Adrenal gland (tissue), 12 donors: ENCODE results near the gene TMEM134. TPM values are rescaled to one million over a fixed set of nuclear protein-coding genes. Genes with fewer than 3 reads are reported as not detected.

Source experiments
- DNase-seq, 7 donors: peaks; one replicate each; pipeline ENCODE4 v3.0.0-alpha.2; 2019 to 2020
- H3K27ac ChIP-seq, 5 donors: fragments of 200-600 bp; sonication (generic) in 4 of 5; 1 replicate in 3 of 5; 2 replicates in 2 of 5; pipeline versions ENCODE4 v1.5.1 to v1.8.0; 2016 to 2020; ENCODE audit warnings: mild to moderate bottlenecking in 1 of 5
- H3K27me3 ChIP-seq: fragments of 200-600 bp; 2 replicates; pipeline ENCODE4 v1.8.0; 2021
- H3K36me3 ChIP-seq, 2 donors: fragments of 200-600 bp; replicated peaks in 1 of 2; 1 replicate in 1 of 2; 2 replicates in 1 of 2; pipeline versions ENCODE4 v1.5.1 to v1.8.0; 2018 to 2022
- H3K4me1 ChIP-seq, 2 donors: fragments of 200-600 bp; replicated peaks in 1 of 2; 1 replicate in 1 of 2; 2 replicates in 1 of 2; pipeline versions ENCODE4 v1.5.1 to v1.8.0; 2018 to 2021
- H3K4me3 ChIP-seq, 4 donors: fragments of 200-600 bp; sonication (generic) in 3 of 4; one replicate each; pipeline ENCODE4 v1.5.1; 2016 to 2018
- H3K9me3 ChIP-seq, 3 donors: fragments of 200-600 bp; sonication (generic) in 1 of 3; replicated peaks in 1 of 3; 1 replicate in 2 of 3; 2 replicates in 1 of 3; pipeline versions ENCODE4 v1.5.1 to v1.8.0; 2016 to 2021
- POLR2A ChIP-seq, 2 donors: fragments of 450-650 bp; IDR thresholded peaks; one replicate each; pipeline ENCODE4 v1.6.1; 2017; ENCODE audit warnings: antibody characterized with exemption in 2 of 2, mild to moderate bottlenecking in 2 of 2, moderate library complexity in 1 of 2
- WGBS, 4 donors: extraction: QIAGEN DNeasy Blood & Tissue Kit in 2 of 4; methylation state at CpG; one replicate each; pipeline versions ENCODE4 v1.1.5 to v1.1.7; 2013 to 2017; 5-methylcytosine and 5-hydroxymethylcytosine counted together
- intact Hi-C, 2 donors: fragments of 100-400 bp; cut with DNase I; formaldehyde crosslinking; loops; one replicate each; pipeline versions ENCODE4 v1.14.1 to v1.15.0; 2022 to 2023
- microRNA-seq, 3 donors: library from miRNA; unstranded; fragments of <30 nt; microRNA quantifications; one replicate each; pipeline ENCODE4, GENCODE V29; 2017 to 2020
- polyA plus RNA-seq, 3 donors: library from polyadenylated mRNA; stranded (reverse); fragments of 200-250 nt in 2 of 3; fragments of 350-450 nt in 1 of 3; fragmentation: Illumina TruSeq in 1 of 3; extraction: RNeasy Lipid Tissue Mini Kit (QIAGEN cat#74804) in 1 of 3; gene quantifications; one replicate each; pipeline ENCODE4 v1.2.3, GENCODE V29; 2013 to 2014
- small RNA-seq, 2 donors: library from RNA; depleted of rRNA; stranded (forward); fragments of <200 nt; gene quantifications; one replicate each; pipeline ENCODE3, GENCODE V24; 2016
- total RNA-seq, 9 donors: library from RNA; depleted of rRNA in 4 of 9; stranded (reverse); fragments of >200 nt in 4 of 9; fragments of 120-200 nt in 1 of 9; fragmentation: NEBNext Ultra II Directional in 1 of 9; extraction: Animal tissue kit (Norgen Biotek cat#: 25700) in 1 of 9; gene quantifications; one replicate each; pipeline versions ENCODE4 v1.1.0 to v1.2.4, GENCODE V29; 2013 to 2023
- TF ChIP-seq, protein P1 (sequence below), 6 experiments: fragments of 450-650 bp in 4 of 6; fragments of 200-600 bp in 2 of 6; sonication (generic) in 1 of 6; IDR thresholded peaks; 1 replicate in 5 of 6; 2 replicates in 1 of 6; pipeline versions ENCODE4 v1.5.1 to v1.8.0; 2016 to 2021; ENCODE audit warnings: antibody characterized with exemption in 6 of 6, mild to moderate bottlenecking in 2 of 6, moderate library complexity in 1 of 6
- donor health status: healthy with polysubstance abuse.
- donor health status: Bipolar disorder and iron deficiency.
- donor health status: DM: yes; HTN: yes; CAD: no.
- donor health status: DM: no; HTN: no; CAD: no.
- donor health status: DM: no; HTN: no; CAD: no.
- donor health status: DM: yes; HTN: yes; CAD: no.

TMEM134 gene
- total and polyA plus RNA-seq, 12 donors: 15.5 to 257 (median 98.0) TPM

DNA sequence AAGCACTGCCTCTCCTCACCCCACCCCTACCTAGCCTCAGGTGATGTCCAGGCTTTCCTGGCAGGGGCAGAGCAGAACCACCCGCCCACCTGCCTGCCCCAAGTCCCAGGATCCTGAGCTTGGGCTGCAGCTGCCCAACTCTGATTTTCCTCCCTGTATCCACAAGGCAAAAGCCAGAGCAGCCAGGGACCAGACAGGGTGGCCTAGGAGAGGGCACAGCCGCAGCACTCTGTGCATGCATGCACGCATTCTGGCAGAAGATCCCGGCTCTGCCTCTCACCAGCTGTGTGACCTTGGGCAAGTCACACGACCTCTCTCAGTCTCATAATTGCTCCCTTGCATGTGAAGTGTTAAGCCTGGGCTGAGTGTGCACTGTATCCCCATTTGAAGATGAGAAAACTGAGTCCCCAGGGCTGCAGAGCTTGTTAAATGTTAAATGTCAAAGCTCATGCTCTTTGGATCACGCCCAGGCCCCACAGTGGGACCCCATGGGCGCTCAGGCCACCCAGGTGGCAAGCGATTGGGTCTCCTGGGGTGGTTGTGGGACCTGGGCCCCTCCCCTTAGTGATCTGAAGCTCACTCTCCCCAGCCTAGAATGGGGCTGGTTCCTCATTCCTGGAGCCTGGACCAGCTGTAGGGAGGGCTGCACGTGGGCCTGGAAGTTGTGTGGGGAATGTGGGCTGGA is 56.4 kb downstream of the TMEM134 start:
- Histone ChIP-seq H3K4me1 (peaks cover 4 to 9% of the 10 kb centered on the region in 2 donors), H3K36me3 (no peaks in the 10 kb centered on the region), H3K27ac (no peak overlapping the region), H3K9me3 (no peaks in the 10 kb centered on the region), H3K4me3 (no peak overlapping the region), H3K27me3 (peaks cover 39% of the 10 kb centered on the region)
- 49 to 63% (median 51%) methylated on average over 5 to 9 of the region's 9 CpGs for WGBS, 4 donors
- no peak for DNase-seq
- intact Hi-C loops: no loop called here
- no peak for TF ChIP-seq POLR2A (IDR thresholded peaks at IDR 0.05)
- TF ChIP-seq, protein P1, sequence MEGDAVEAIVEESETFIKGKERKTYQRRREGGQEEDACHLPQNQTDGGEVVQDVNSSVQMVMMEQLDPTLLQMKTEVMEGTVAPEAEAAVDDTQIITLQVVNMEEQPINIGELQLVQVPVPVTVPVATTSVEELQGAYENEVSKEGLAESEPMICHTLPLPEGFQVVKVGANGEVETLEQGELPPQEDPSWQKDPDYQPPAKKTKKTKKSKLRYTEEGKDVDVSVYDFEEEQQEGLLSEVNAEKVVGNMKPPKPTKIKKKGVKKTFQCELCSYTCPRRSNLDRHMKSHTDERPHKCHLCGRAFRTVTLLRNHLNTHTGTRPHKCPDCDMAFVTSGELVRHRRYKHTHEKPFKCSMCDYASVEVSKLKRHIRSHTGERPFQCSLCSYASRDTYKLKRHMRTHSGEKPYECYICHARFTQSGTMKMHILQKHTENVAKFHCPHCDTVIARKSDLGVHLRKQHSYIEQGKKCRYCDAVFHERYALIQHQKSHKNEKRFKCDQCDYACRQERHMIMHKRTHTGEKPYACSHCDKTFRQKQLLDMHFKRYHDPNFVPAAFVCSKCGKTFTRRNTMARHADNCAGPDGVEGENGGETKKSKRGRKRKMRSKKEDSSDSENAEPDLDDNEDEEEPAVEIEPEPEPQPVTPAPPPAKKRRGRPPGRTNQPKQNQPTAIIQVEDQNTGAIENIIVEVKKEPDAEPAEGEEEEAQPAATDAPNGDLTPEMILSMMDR (IDR thresholded peaks at IDR 0.05): no peak

DNA sequence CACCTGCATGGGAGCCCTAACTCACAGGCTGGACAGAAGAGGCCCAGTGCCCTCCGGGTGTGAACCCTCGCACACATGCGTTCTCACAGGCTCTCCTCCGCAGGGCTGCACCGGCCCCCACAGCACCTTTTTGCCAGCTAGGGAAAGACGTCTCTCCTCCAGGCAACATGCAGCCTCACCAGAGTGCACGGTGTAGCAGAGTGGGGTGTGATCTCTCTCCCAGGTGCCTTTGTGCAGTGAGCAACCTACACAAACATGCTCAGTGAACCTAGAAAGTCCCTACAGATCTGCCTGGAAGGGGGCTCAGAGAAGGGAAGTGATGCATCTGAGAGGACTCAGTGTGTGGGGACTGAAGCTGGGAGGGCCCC is 57.3 kb downstream of the TMEM134 start:
- 33 to 77% (median 66%) methylated on average over 1 to 7 of the region's 7 CpGs for WGBS, 4 donors
- no peaks in the 10 kb centered on the region for H3K9me3 ChIP-seq
- no peaks in the 10 kb centered on the region for H3K36me3 ChIP-seq
- peaks cover 4 to 9% of the 10 kb centered on the region in 2 donors for H3K4me1 ChIP-seq
- intact Hi-C loops: no loop called here
- no peak overlapping the region for H3K27ac ChIP-seq
- no peak for DNase-seq
- H3K4me3 ChIP-seq: no peak overlapping the region
- H3K27me3 ChIP-seq: peaks cover 39% of the 10 kb centered on the region
- TF ChIP-seq, protein P1 (IDR thresholded peaks at IDR 0.05): no peak
- TF ChIP-seq POLR2A (IDR thresholded peaks at IDR 0.05): no peak

Small RNA genes within 50 kb of the gene (microRNA-seq; reads per million reads assigned to microRNA genes)
- gene MIR6752: 0 to 0.85 (median 0.76) reads per million in 3 donors

Small RNA genes within 50 kb of the gene (small RNA-seq; reads per million reads assigned to genes)
- gene MIR6752: 0 reads per million in 2 donors

Other genes with a start within 250 kb of the TMEM134 start
- 10 to 100 TPM; 32.2 to 73.7 (median 59.0) TPM for gene GRK2, start 202.8 kb downstream of the TMEM134 start, total RNA-seq
- 100 to 1,000 TPM in 1 of 3 donors, 10 to 100 TPM in 2; 26.4 to 159 (median 71.3) TPM for gene GRK2, start 202.8 kb downstream of the TMEM134 start, polyA plus RNA-seq
- gene ANKRD13D, start 179.9 kb downstream of the TMEM134 start, total RNA-seq: 10 to 100 TPM in 8 of 9 donors, 1 to 10 TPM in 1; 9.2 to 52.9 (median 38.6) TPM
- 100 to 1,000 TPM in 1 of 3 donors, 10 to 100 TPM in 1, 1 to 10 TPM in 1; 8.7 to 205 (median 99.8) TPM for gene ANKRD13D, start 179.9 kb downstream of the TMEM134 start, polyA plus RNA-seq
- 10 to 100 TPM in 8 of 9 donors, 1 to 10 TPM in 1; 5.7 to 31.2 (median 25.0) TPM for gene SSH3, start 165.7 kb downstream of the TMEM134 start, total RNA-seq
- gene SSH3, start 165.7 kb downstream of the TMEM134 start, polyA plus RNA-seq: 10 to 100 TPM in 2 of 3 donors, 1 to 10 TPM in 1; 4.2 to 35.2 (median 21.8) TPM
- 100 to 1,000 TPM in 4 of 9 donors, 10 to 100 TPM in 5; 60.5 to 166 (median 89.8) TPM for gene POLD4, start 115.7 kb downstream of the TMEM134 start, total RNA-seq
- gene POLD4, start 115.7 kb downstream of the TMEM134 start, polyA plus RNA-seq: 100 to 1,000 TPM in 2 of 3 donors, 10 to 100 TPM in 1; 13.0 to 130 (median 110) TPM
- 10 to 100 TPM in 1 of 9 donors, 1 to 10 TPM in 5, under 1 TPM in 3; 0.17 to 11.7 (median 2.9) TPM for gene CLCF1, start 95.7 kb downstream of the TMEM134 start, total RNA-seq
- 10 to 100 TPM in 1 of 3 donors, 1 to 10 TPM in 2; 2.8 to 16.1 (median 5.6) TPM for gene CLCF1, start 95.7 kb downstream of the TMEM134 start, polyA plus RNA-seq
- 10 to 100 TPM in 7 of 9 donors, 1 to 10 TPM in 2; 7.6 to 29.0 (median 13.1) TPM for gene RAD9A, start 77.3 kb downstream of the TMEM134 start, total RNA-seq
- 10 to 100 TPM in 2 of 3 donors, 1 to 10 TPM in 1; 5.4 to 57.7 (median 36.2) TPM for gene RAD9A, start 77.3 kb downstream of the TMEM134 start, polyA plus RNA-seq
- gene PPP1CA, start 67.4 kb downstream of the TMEM134 start, total RNA-seq: 100 to 1,000 TPM; 126 to 289 (median 168) TPM
- gene PPP1CA, start 67.4 kb downstream of the TMEM134 start, polyA plus RNA-seq: 100 to 1,000 TPM; 105 to 140 (median 116) TPM
- 1 to 10 TPM in 6 of 9 donors, under 1 TPM in 2, not detected in 1; 0.28 to 9.1 (median 3.6) TPM for gene TBC1D10C, start 65.2 kb downstream of the TMEM134 start, total RNA-seq
- gene TBC1D10C, start 65.2 kb downstream of the TMEM134 start, polyA plus RNA-seq: 10 to 100 TPM in 1 of 3 donors, 1 to 10 TPM in 1, under 1 TPM in 1; 0.35 to 16.5 (median 4.6) TPM
- under 1 TPM in 8 of 9 donors, not detected in 1; 0.10 to 0.80 (median 0.30) TPM for gene CARNS1, start 53.6 kb downstream of the TMEM134 start, total RNA-seq
- under 1 TPM; 0.37 to 0.56 (median 0.51) TPM for gene CARNS1, start 53.6 kb downstream of the TMEM134 start, polyA plus RNA-seq
- 10 to 100 TPM; 37.4 to 96.6 (median 47.0) TPM for gene RPS6KB2, start 40.8 kb downstream of the TMEM134 start, total RNA-seq
- 100 to 1,000 TPM in 1 of 3 donors, 10 to 100 TPM in 2; 36.6 to 111 (median 78.6) TPM for gene RPS6KB2, start 40.8 kb downstream of the TMEM134 start, polyA plus RNA-seq
- 1 to 10 TPM; 1.2 to 7.5 (median 3.9) TPM for gene PTPRCAP, start 31.6 kb downstream of the TMEM134 start, total RNA-seq
- gene PTPRCAP, start 31.6 kb downstream of the TMEM134 start, polyA plus RNA-seq: 10 to 100 TPM in 1 of 3 donors, 1 to 10 TPM in 1, under 1 TPM in 1; 0.57 to 13.4 (median 8.0) TPM
- 100 to 1,000 TPM in 5 of 9 donors, 10 to 100 TPM in 4; 65.1 to 142 (median 102) TPM for gene CORO1B, start 25.8 kb downstream of the TMEM134 start, total RNA-seq
- 100 to 1,000 TPM in 2 of 3 donors, 10 to 100 TPM in 1; 28.9 to 159 (median 141) TPM for gene CORO1B, start 25.8 kb downstream of the TMEM134 start, polyA plus RNA-seq
- gene GPR152, start 16.5 kb downstream of the TMEM134 start, total RNA-seq: under 1 TPM in 1 of 9 donors, not detected in 8; 0.18 TPM
- not detected for gene GPR152, start 16.5 kb downstream of the TMEM134 start, polyA plus RNA-seq
- 1 to 10 TPM in 5 of 9 donors, under 1 TPM in 3, not detected in 1; 0.28 to 3.8 (median 1.5) TPM for gene CABP4, start 13.9 kb downstream of the TMEM134 start, total RNA-seq
- 1 to 10 TPM in 2 of 3 donors, under 1 TPM in 1; 0.31 to 2.1 (median 1.1) TPM for gene CABP4, start 13.9 kb downstream of the TMEM134 start, polyA plus RNA-seq
- gene AIP, start 13.8 kb upstream of the TMEM134 start, total RNA-seq: 100 to 1,000 TPM in 2 of 9 donors, 10 to 100 TPM in 7; 62.0 to 114 (median 74.1) TPM
- 100 to 1,000 TPM in 2 of 3 donors, 10 to 100 TPM in 1; 35.3 to 152 (median 119) TPM for gene AIP, start 13.8 kb upstream of the TMEM134 start, polyA plus RNA-seq
- gene PITPNM1, start 36.1 kb upstream of the TMEM134 start, total RNA-seq: 100 to 1,000 TPM in 1 of 9 donors, 10 to 100 TPM in 8; 16.4 to 146 (median 45.1) TPM
- gene PITPNM1, start 36.1 kb upstream of the TMEM134 start, polyA plus RNA-seq: 10 to 100 TPM; 42.6 to 70.9 (median 62.1) TPM
- gene CDK2AP2, start 38.9 kb upstream of the TMEM134 start, total RNA-seq: 100 to 1,000 TPM in 1 of 9 donors, 10 to 100 TPM in 8; 34.0 to 218 (median 50.4) TPM
- 100 to 1,000 TPM in 1 of 3 donors, 10 to 100 TPM in 2; 55.4 to 110 (median 85.6) TPM for gene CDK2AP2, start 38.9 kb upstream of the TMEM134 start, polyA plus RNA-seq
- gene CABP2, start 54.2 kb upstream of the TMEM134 start, total RNA-seq: not detected
- gene CABP2, start 54.2 kb upstream of the TMEM134 start, polyA plus RNA-seq: not detected
- gene GSTP1, start 114.6 kb upstream of the TMEM134 start, total RNA-seq: 1,000 to 10,000 TPM in 1 of 9 donors, 100 to 1,000 TPM in 8; 332 to 1,325 (median 444) TPM
- 100 to 1,000 TPM; 267 to 762 (median 466) TPM for gene GSTP1, start 114.6 kb upstream of the TMEM134 start, polyA plus RNA-seq
- gene NDUFV1, start 137.7 kb upstream of the TMEM134 start, total RNA-seq: 100 to 1,000 TPM; 176 to 439 (median 297) TPM
- 100 to 1,000 TPM in 2 of 3 donors, 10 to 100 TPM in 1; 84.2 to 231 (median 227) TPM for gene NDUFV1, start 137.7 kb upstream of the TMEM134 start, polyA plus RNA-seq
- gene NUDT8, start 160.7 kb upstream of the TMEM134 start, total RNA-seq: 10 to 100 TPM in 2 of 9 donors, 1 to 10 TPM in 7; 2.4 to 40.6 (median 7.2) TPM
- 10 to 100 TPM in 1 of 3 donors, 1 to 10 TPM in 2; 1.9 to 14.0 (median 8.0) TPM for gene NUDT8, start 160.7 kb upstream of the TMEM134 start, polyA plus RNA-seq
- gene TBX10, start 170.5 kb upstream of the TMEM134 start, total RNA-seq: not detected
- not detected for gene TBX10, start 170.5 kb upstream of the TMEM134 start, polyA plus RNA-seq
- gene ACY3, start 181.5 kb upstream of the TMEM134 start, total RNA-seq: under 1 TPM in 1 of 9 donors, not detected in 8; 0.06 TPM
- gene ACY3, start 181.5 kb upstream of the TMEM134 start, polyA plus RNA-seq: under 1 TPM in 1 of 3 donors, not detected in 2; 0.32 TPM
- gene ALDH3B2, start 205.4 kb upstream of the TMEM134 start, total RNA-seq: not detected
- under 1 TPM in 1 of 3 donors, not detected in 2; 0.10 TPM for gene ALDH3B2, start 205.4 kb upstream of the TMEM134 start, polyA plus RNA-seq